AG09309 (cell line): Measurements from ENCODE around the gene CCNY.

ENCODE experiments used
- DNase-seq: peaks from one replicate; pipeline ENCODE4 v3.0.0-alpha.2; 2010; ENCODE audit warnings: low read depth
- H3K4me3 ChIP-seq: 2 replicates; pipeline ENCODE4 v1.5.1; 2011; ENCODE audit warnings: mild to moderate bottlenecking, low read depth, low read length, moderate library complexity; ENCODE audit not compliant: control insufficient read depth
- CTCF ChIP-seq: IDR thresholded peaks from 2 replicates; pipeline ENCODE4 v1.5.1; 2011; ENCODE audit warnings: mild to moderate bottlenecking, low read depth, low read length, inconsistent platforms; ENCODE audit not compliant: insufficient read depth, control insufficient read depth; ENCODE audit errors: missing control alignments

Gene CCNY

GRCh38 chr10:35554461-35555056 is 218.2 kb downstream of the CCNY start:
- no peak overlapping the region for H3K4me3 ChIP-seq
- TF ChIP-seq CTCF, result no peak
- no peak for DNase-seq

DNA sequence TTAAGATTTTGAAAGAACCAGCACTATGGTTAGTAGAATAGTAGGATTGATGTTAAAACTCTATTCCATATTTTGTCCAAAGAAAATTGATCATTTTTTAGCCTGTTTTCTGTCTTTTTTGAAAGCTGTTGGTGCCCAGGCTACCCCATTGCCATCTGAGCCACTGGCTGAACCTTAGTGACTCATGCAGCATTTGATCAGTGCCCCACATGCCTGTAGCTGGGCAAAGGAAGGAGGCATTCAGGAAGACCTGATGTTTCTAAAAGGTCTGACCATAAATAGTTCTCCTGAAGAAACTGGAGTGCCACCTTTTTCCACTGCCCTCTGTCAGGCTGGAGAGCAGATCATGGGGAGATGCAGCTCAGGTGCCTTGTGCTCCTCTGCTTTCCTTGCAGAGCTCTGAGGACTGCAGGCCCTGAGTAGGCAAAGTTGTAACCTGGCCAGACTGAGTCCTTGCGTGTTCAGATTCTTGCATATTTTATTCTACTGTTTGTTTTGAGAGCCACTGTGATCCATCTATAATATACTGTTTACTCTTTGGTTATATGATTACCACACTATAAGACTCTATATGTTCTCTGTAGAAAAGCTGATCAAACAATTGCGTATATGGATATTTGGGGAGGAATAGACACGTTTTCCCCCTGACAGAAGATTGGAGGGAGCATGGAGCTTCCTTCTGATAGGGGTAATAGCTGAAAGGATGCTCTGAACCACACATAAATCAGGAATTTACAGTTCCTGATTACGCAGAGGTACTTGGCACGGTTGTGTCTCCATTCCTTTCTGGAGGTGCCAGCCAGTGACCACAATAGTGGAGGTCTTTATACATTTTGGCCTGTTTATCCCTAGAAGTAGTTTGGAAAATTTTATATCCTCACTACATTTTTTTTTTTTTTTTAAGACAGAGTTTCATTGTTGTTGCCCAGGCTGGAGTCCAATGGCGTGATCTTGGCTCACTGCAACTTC is 219.9 kb downstream of the CCNY start:
- no peak overlapping the region for H3K4me3 ChIP-seq
- no peak for TF ChIP-seq CTCF
- DNase-seq, result no peak

- H3K4me3 ChIP-seq, result no peak overlapping the region
- no peak for DNase-seq
- TF ChIP-seq CTCF, result no peak
These were observed 222.0 kb downstream of the CCNY start for GRCh38 chr10:35558276-35558675.

DNA sequence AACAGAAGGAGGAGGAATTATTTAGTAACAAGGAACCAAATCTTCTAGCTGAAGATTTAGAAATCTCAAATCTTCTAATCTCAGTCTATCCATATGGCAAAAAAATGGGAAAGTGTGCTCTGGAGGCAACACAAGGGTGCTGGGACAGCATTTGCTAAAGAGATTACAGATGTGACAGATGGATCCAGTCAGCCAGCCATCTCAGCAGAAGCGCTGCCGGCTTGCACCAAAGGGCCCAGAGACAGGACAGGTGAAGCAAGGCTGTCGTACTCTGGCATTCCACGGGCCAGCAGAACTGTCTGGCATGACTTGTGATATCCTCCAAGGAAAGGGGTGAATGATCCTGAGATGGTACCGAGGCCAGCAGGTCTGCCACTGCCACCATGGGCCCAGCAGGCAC is 223.1 kb downstream of the CCNY start:
- no peak for DNase-seq
- TF ChIP-seq CTCF, result no peak
- H3K4me3 ChIP-seq, result no peak overlapping the region

DNA sequence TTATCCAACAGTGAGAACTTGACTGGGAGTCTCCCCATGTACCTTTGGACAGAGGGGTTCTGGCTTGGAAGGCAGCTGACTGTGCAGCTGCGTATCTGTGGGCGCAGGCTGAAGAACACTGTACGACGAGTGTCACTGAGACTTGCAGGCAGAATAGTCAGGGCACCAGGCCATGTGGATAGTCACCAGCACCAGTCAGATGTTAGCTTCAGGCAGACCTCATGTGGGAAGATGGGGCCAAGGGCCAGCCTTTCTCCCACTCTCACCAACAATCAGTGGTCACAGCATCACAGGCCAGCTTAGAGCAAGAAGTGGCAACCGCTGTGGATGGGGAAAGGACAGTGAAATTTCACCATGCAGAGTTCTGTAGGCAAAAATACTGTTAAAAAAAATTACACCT is 225.4 kb downstream of the CCNY start:
- H3K4me3 ChIP-seq, result no peak overlapping the region
- no peak for DNase-seq
- no peak for TF ChIP-seq CTCF

DNA sequence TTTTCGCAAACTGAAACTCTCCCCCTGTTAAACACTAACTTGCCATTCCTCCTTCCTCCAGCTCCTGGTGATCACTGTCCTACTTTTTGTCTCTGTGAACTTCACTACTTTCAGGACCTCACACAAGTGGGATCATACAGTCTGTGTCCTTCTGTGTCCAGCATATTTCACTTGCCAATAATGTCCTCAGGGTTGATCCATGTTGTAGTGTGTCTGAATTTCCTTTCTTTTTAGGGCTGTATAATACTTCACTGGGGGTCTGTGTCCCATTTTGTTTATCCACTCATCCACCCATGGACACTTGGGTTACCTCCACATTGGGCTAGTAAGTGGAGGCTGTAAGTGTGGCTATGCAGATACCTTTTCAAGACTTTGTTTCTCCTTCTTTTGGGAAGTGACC is 226.1 kb downstream of the CCNY start:
- TF ChIP-seq CTCF, result no peak
- no peak for DNase-seq
- H3K4me3 ChIP-seq, result no peak overlapping the region
